SK-N-SH (cell line): ENCODE data around the gene EXOC4. TPM values are rescaled to one million over a fixed set of nuclear protein-coding genes. Genes with fewer than 3 reads are reported as not detected.

Source experiments
- CTCF ChIA-PET: fragments of 300-600, 350-600 bp; formaldehyde crosslinking; extraction: SDS; loops from one replicate; lab custom pipeline; 2021; lab: Yijun Ruan, JAX
- POLR2A ChIA-PET: fragments of 350-600 bp; sonication (Branson Sonifier 250); formaldehyde crosslinking; extraction: SDS; loops from one replicate; lab custom pipeline; 2020; ENCODE audit warnings: antibody characterized with exemption, inconsistent platforms; lab: Yijun Ruan, JAX
- DNase-seq: peaks from one replicate; pipeline ENCODE4 v3.0.0; 2012
- H2AFZ ChIP-seq: fragments of 200-600 bp; sonication (generic); 2 replicates; pipeline ENCODE4 v1.8.1; 2016; ENCODE audit warnings: antibody characterized with exemption, mild to moderate bottlenecking, low read depth
- H3F3A ChIP-seq: fragments of 200-600 bp; sonication (generic); replicated peaks from 2 replicates; pipeline ENCODE3; 2016; ENCODE audit warnings: antibody characterized with exemption, mild to moderate bottlenecking; ENCODE audit not compliant: insufficient read depth
- H3K27ac ChIP-seq, 2 experiments: fragments of 200-500 bp in 1 of 2; fragments of 200-600 bp in 1 of 2; sonication (Bioruptor generic) in 1 of 2; sonication (generic), shearing (Covaris generic) in 1 of 2; 2 replicates each; pipeline versions ENCODE4 v1.5.1 to v1.6.1; 2014 to 2016; ENCODE audit warnings: low read depth in 2 of 2, inconsistent platforms in 1 of 2, low read length in 1 of 2, mild to moderate bottlenecking in 1 of 2, mixed read lengths in 1 of 2
- H3K27me3 ChIP-seq: fragments of 200-600 bp; sonication (generic), shearing (Covaris generic); 2 replicates; pipeline ENCODE4 v1.6.1; 2016; ENCODE audit warnings: mixed run types; ENCODE audit not compliant: insufficient read depth
- H3K36me3 ChIP-seq, 2 experiments: fragments of 200-500 bp in 1 of 2; fragments of 200-600 bp in 1 of 2; sonication (Bioruptor generic) in 1 of 2; sonication (generic) in 1 of 2; replicated peaks in 1 of 2; 2 replicates each; pipeline versions ENCODE3 to v1.5.1; 2014 to 2016; ENCODE audit warnings: low read length in 1 of 2, mild to moderate bottlenecking in 1 of 2; ENCODE audit not compliant: insufficient read depth in 2 of 2, control insufficient read depth in 1 of 2
- H3K4me1 ChIP-seq, 2 experiments: fragments of 200-500 bp in 1 of 2; fragments of 200-600 bp in 1 of 2; sonication (Bioruptor generic) in 1 of 2; sonication (generic), shearing (Covaris generic) in 1 of 2; 2 replicates each; pipeline versions ENCODE4 v1.5.1 to v1.6.1; 2014 to 2016; ENCODE audit warnings: low read depth in 1 of 2, low read length in 1 of 2, mixed run types in 1 of 2; ENCODE audit not compliant: insufficient read depth in 2 of 2, control insufficient read depth in 1 of 2
- H3K4me2 ChIP-seq: fragments of 200-600 bp; sonication (generic), shearing (Covaris generic); 2 replicates; pipeline ENCODE4 v1.6.1; 2017; ENCODE audit warnings: mixed run types
- H3K4me3 ChIP-seq, 2 experiments: fragments of 200-500 bp in 1 of 2; fragments of 200-600 bp in 1 of 2; sonication (Bioruptor generic) in 1 of 2; sonication (generic), shearing (Covaris generic) in 1 of 2; 2 replicates each; pipeline versions ENCODE4 v1.5.1 to v1.8.1; 2014 to 2016; ENCODE audit warnings: low read depth in 2 of 2, inconsistent platforms in 1 of 2, low read length in 1 of 2, mild to moderate bottlenecking in 1 of 2, mixed read lengths in 1 of 2, moderate library complexity in 1 of 2
- H3K79me2 ChIP-seq: fragments of 200-600 bp; sonication (generic); 2 replicates; pipeline ENCODE4 v1.8.1; 2017; ENCODE audit warnings: mild to moderate bottlenecking; ENCODE audit not compliant: insufficient read depth
- H3K9ac ChIP-seq: fragments of 200-600 bp; sonication (generic); 2 replicates; pipeline ENCODE4 v1.6.1; 2017; ENCODE audit warnings: mixed run types
- H3K9me2 ChIP-seq: fragments of 200-600 bp; sonication (generic); 2 replicates; pipeline ENCODE4 v1.6.1; 2017; ENCODE audit warnings: mixed run types
- H3K9me3 ChIP-seq: fragments of 200-600 bp; sonication (generic); 2 replicates; pipeline ENCODE4 v1.6.1; 2017; ENCODE audit warnings: mixed run types, mild to moderate bottlenecking, moderate library complexity
- H4K20me1 ChIP-seq: fragments of 200-600 bp; sonication (generic); 2 replicates; pipeline ENCODE4 v1.6.1; 2017; ENCODE audit warnings: mild to moderate bottlenecking, mixed run types; ENCODE audit not compliant: insufficient read depth
- EP300 ChIP-seq, 2 experiments: IDR thresholded peaks; 2 replicates each; pipeline versions ENCODE4 v1.4.0 to v1.6.1; 2012; ENCODE audit warnings: borderline replicate concordance in 1 of 2, low read depth in 1 of 2, low read length in 1 of 2
- GATA2 ChIP-seq: sonication (generic); formaldehyde crosslinking; IDR thresholded peaks from 2 replicates; pipeline ENCODE4 v1.5.0; 2020; ENCODE audit warnings: mild to moderate bottlenecking, missing genetic modification reagents
- MXI1 ChIP-seq: IDR thresholded peaks from 2 replicates; pipeline ENCODE4 v1.6.1; 2012; ENCODE audit warnings: mild to moderate bottlenecking, low read depth, low read length, improper control_type of control experiment
- NFIC ChIP-seq: IDR thresholded peaks from 2 replicates; pipeline ENCODE4 v1.4.0; 2012; ENCODE audit warnings: borderline replicate concordance
- PBX3 ChIP-seq: IDR thresholded peaks from 2 replicates; pipeline ENCODE4; 2012
- RCOR1 ChIP-seq: fragments of 150-350 bp; IDR thresholded peaks from 2 replicates; pipeline ENCODE4 v1.6.1; 2017; ENCODE audit warnings: antibody characterized with exemption, low read length
- RFX5 ChIP-seq: IDR thresholded peaks from 2 replicates; pipeline ENCODE4 v1.6.1; 2012; ENCODE audit warnings: mild to moderate bottlenecking, improper control_type of control experiment, low read length
- USF2 ChIP-seq: fragments of 150-350 bp; IDR thresholded peaks from 2 replicates; pipeline ENCODE4 v1.6.1; 2017; ENCODE audit warnings: antibody characterized with exemption, low read length, low read depth, borderline replicate concordance
- YY1 ChIP-seq: IDR thresholded peaks from 2 replicates; pipeline ENCODE4 v1.4.0; 2012; ENCODE audit warnings: low read depth, mild to moderate bottlenecking
- WGBS: methylation state at CpG from one replicate; pipeline ENCODE4 v1.1.6; 2017; ENCODE audit warnings: low lambda C conversion rate; 5-methylcytosine and 5-hydroxymethylcytosine counted together
- polyA plus RNA-seq, 3 experiments: library from polyadenylated mRNA; depleted of rRNA; stranded (reverse); fragments of >200 nt; gene quantifications; 2 replicates each; pipeline ENCODE4 v1.2.3, GENCODE V29; 2012

The EXOC4 gene
- polyA plus RNA-seq, 1 of the 3 experiments (the other 2 are of a cell fraction) = 37.3 TPM

- no peak overlapping the region for H2AFZ ChIP-seq
- WGBS = 97% methylated on average over 4 of the region's 4 CpGs
- CTCF ChIA-PET = interaction anchor here (0.9 to 2.8 kb wide), 7 partner anchors 7 to 428 kb away, joined by 3 to 17 read pairs (median 7); no protein-coding TSS in a partner anchor
- no peaks in the 10 kb centered on the region for H3K79me2 ChIP-seq
- H3K4me2 ChIP-seq = no peak overlapping the region
- DNase-seq = no peak
- no peaks in the 10 kb centered on the region for H3K9me2 ChIP-seq
- POLR2A ChIA-PET = no interaction called here
- H3K4me3 ChIP-seq = no peak overlapping the region
- peaks cover 4 to 63% of the 10 kb centered on the region in 2 experiments; a peak in 3 of 4 replicates for H3K4me1 ChIP-seq
- no peak overlapping the region for H3K9ac ChIP-seq
- no peaks in the 10 kb centered on the region for H3K27me3 ChIP-seq
- no peaks in the 10 kb centered on the region for H3K9me3 ChIP-seq
- H3F3A ChIP-seq = no peaks in the 10 kb centered on the region
- H3K36me3 ChIP-seq = peaks cover 3 to 8% of the 10 kb centered on the region in 2 experiments
- H3K27ac ChIP-seq = peak overlapping the region in 1 of 2 experiments; percentile 98; a peak in 2 of 4 replicates
- no peak for TF ChIP-seq USF2
- TF ChIP-seq RFX5 = peak; percentile 92
- peak; percentile 35; the same call in 1 of the 2 replicates for TF ChIP-seq RCOR1
- TF ChIP-seq NFIC = peak; percentile 11; the same call in 1 of the 2 replicates
- TF ChIP-seq GATA2 (CRISPR knock-in tag) = peak; percentile 42
- TF ChIP-seq, all 33 proteins: peak for 4
- no peaks in the 10 kb centered on the region for H4K20me1 ChIP-seq
Observed at GRCh38 chr7:133861876-133862275, 609.0 kb downstream of the EXOC4 start.

DNA sequence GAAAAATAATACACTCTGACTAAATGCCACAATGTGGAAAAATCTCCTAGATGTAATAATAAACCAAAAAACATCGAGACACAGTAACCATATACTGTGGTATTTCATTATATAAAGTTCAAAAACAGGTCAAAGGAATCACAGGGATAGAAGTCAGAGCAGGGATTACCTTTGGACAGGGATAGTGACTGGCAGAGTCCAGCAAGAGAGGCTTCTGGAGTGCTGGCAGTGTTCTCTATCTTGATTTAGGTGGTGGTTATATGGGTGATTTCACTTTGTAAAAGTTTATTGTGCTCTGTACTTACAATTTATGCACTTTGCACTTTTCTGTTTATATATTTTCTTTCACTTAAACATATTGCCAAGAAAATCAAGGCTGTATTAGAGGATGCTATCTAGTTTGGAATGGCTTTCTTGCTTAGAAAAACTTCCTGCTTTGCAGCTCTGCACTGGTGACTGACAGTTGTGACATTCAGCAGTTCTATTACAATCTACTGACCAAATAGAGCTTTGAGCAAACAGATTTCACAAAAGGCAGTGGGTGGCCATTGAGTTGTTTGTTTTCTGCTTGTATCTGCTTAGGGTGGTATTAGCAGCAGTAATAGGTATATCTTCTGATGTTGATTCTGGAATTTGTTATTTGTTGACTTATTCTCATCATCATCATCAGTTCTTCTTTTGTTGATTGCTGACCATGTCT is 610.6 kb downstream of the EXOC4 start:
- Histone ChIP-seq H3K27ac (peak overlapping the region in 1 of 2 experiments; percentile 98; a peak in 2 of 4 replicates), H3K4me1 (peaks cover 4 to 68% of the 10 kb centered on the region in 2 experiments; a peak in 3 of 4 replicates), H3K27me3 (no peaks in the 10 kb centered on the region), H3K9ac (no peak overlapping the region), H4K20me1 (no peaks in the 10 kb centered on the region), H3K4me3 (no peak overlapping the region), H3K9me3 (no peaks in the 10 kb centered on the region), H2AFZ (no peak overlapping the region), H3K4me2 (no peak overlapping the region), H3K9me2 (no peaks in the 10 kb centered on the region), H3K79me2 (no peaks in the 10 kb centered on the region), H3F3A (no peaks in the 10 kb centered on the region), H3K36me3 (peaks cover 3% of the 10 kb centered on the region in 2 experiments)
- 0 out of 4 replicates have a peak, but pooled peaks of 1 of the 2 experiments have one; percentile 37 for TF ChIP-seq EP300 (IDR thresholded peaks at IDR 0.05; ENCODE audit: borderline replicate concordance in 1 of 2, low read depth in 1 of 2, low read length in 1 of 2)
- no peak for TF ChIP-seq YY1
- no peak for TF ChIP-seq RFX5
- TF ChIP-seq MXI1 = 0 out of 2 replicates have a peak, but pooled peaks have one; percentile 23
- 0 out of 2 replicates have a peak, but pooled peaks have one; percentile 9 for TF ChIP-seq PBX3
- no peak for DNase-seq
- CTCF ChIA-PET = interaction anchor here (1.0 to 2.8 kb wide), 7 partner anchors 9 to 187 kb away, joined by 3 to 17 read pairs (median 3); no protein-coding TSS in a partner anchor
- WGBS = 75% methylated on average over 1 of the region's 1 CpG
- POLR2A ChIA-PET = interaction anchor here (0.6 kb wide), 1 partner anchor 36 kb away, joined by 3 read pairs; no protein-coding TSS in a partner anchor
